ENCODE data around the gene CRTC3. TPM values are rescaled to one million over a fixed set of nuclear protein-coding genes. Genes with fewer than 3 reads are reported as not detected.

Gene CRTC3
- total and polyA plus RNA-seq, 2 of the 4 experiments (the other 2 are of a cell fraction), result 4.7 to 14.8 TPM

GRCh38 chr15:90560229-90560776 lies 30.6 kb downstream of the CRTC3 start:
- H3K4me2 ChIP-seq (ENCODE audit: low read depth, low read length), result peak overlapping the region; percentile 6
- peak overlapping the region; percentile 98; the same call in 1 of the 2 replicates for H3K27ac ChIP-seq (ENCODE audit: insufficient read depth, low read length)
- ATAC-seq (ENCODE audit: low read depth), result peak; percentile 81
- 16% methylated on average over 3 of the region's 7 CpGs; no CpG with 5 or more reads in 1 of the 2 experiments for WGBS, 2 experiments (ENCODE audit: extremely low coverage in 2 of 2, insufficient read length in 1 of 2)
- TF ChIP-seq RFX5 (IDR thresholded peaks at IDR 0.05; ENCODE audit: low read depth, low read length) (no peak), NFE2L2 (IDR thresholded peaks at IDR 0.05; ENCODE audit: low read depth, low read length) (no peak), FOS (IDR thresholded peaks at IDR 0.05; ENCODE audit: low read depth, low read length) (no peak), CEBPB (IDR thresholded peaks at IDR 0.05; ENCODE audit: low read depth, low read length) (peak; percentile 53), ELK1 (IDR thresholded peaks at IDR 0.05; ENCODE audit: borderline replicate concordance, low read depth, low read length) (no peak), MAZ (IDR thresholded peaks at IDR 0.05; ENCODE audit: borderline replicate concordance, low read depth, low read length) (no peak), RCOR1 (IDR thresholded peaks at IDR 0.05; ENCODE audit: insufficient replicate concordance, low read length) (no peak), POLR2A (IDR thresholded peaks at IDR 0.05; ENCODE audit: low read depth, low read length) (no peak)
- peak overlapping the region; percentile 36 for H4K91ac ChIP-seq (ENCODE audit: insufficient read depth, low read depth, low read length)
- no peak overlapping the region for H3K4me3 ChIP-seq (ENCODE audit: insufficient read depth, low read depth, low read length)
- in situ Hi-C loops (cut with MboI; ENCODE audit: low sequenced_read_pairs) (no loop called here), intact Hi-C loops (cut with micrococcal nuclease) (no loop called here), dilution Hi-C loops (cut with HindIII; ENCODE audit: low sequenced_read_pairs, unreplicated experiment) (no loop called here)
- ChIA-PET POLR2A (ENCODE audit: unreplicated experiment) (no interaction called here), CTCF (no interaction called here)
- H2BK20ac ChIP-seq (ENCODE audit: low read depth, low read length), result peak overlapping the region; percentile 8
- peak; percentile 96 for DNase-seq
- H3K9ac ChIP-seq (ENCODE audit: low read depth, low read length), result no peak overlapping the region
- H3K9me1 ChIP-seq (ENCODE audit: insufficient read depth, low read length), result peaks cover 25% of the 10 kb centered on the region
- peak overlapping the region; percentile 10; the same call in 1 of the 2 replicates for H4K5ac ChIP-seq (ENCODE audit: low read depth, low read length)
- H3K4ac ChIP-seq (ENCODE audit: low read depth, low read length), result peak overlapping the region; percentile 64
- H2AFZ ChIP-seq (replicated peaks; ENCODE audit: low read length, poor library complexity), result no peak overlapping the region
- H2AK5ac ChIP-seq (ENCODE audit: low read depth, low read length), result peak overlapping the region; percentile 15; the same call in 1 of the 2 replicates
- peak overlapping the region; percentile 93 for H2BK5ac ChIP-seq (ENCODE audit: low read depth, low read length, poor library complexity, severe bottlenecking)
- 0 out of 2 replicates have a peak, but pooled peaks cover 2% of the 10 kb centered on the region for H3K36me3 ChIP-seq (ENCODE audit: control insufficient read depth, insufficient read depth, low read length)
- no peak overlapping the region for H3K56ac ChIP-seq (ENCODE audit: extremely low read depth, insufficient read depth, low read length)
- peak overlapping the region; percentile 40 for H3K18ac ChIP-seq (ENCODE audit: low read depth, low read length)
- H3K27me3 ChIP-seq (ENCODE audit: control insufficient read depth, insufficient read depth, low read length), result no peaks in the 10 kb centered on the region
- no TSS peak for BruUV-seq (replicated peaks)
- peak overlapping the region; percentile 5 for H2AK9ac ChIP-seq (replicated peaks; ENCODE audit: low read depth, low read length, poor library complexity)
- H3K23ac ChIP-seq (ENCODE audit: low read depth, low read length), result 0 out of 2 replicates have a peak overlapping the region, but pooled peaks have one; percentile 39
- H4K20me1 ChIP-seq (ENCODE audit: insufficient read depth, low read length), result peaks cover 32% of the 10 kb centered on the region
- peaks cover 39% of the 10 kb centered on the region for H3K4me1 ChIP-seq (ENCODE audit: control insufficient read depth, insufficient read depth, low read length)
- peaks cover 41 to 82% of the 10 kb centered on the region in 2 experiments for H3K79me1 ChIP-seq (ENCODE audit: low read depth in 1 of 2, low read length in 2 of 2)
- peak overlapping the region; percentile 59; the same call in 1 of the 3 replicates for H2BK15ac ChIP-seq (ENCODE audit: low read depth, low read length)
- H3K14ac ChIP-seq (replicated peaks; ENCODE audit: low read depth, low read length), result peak overlapping the region; percentile 22; the same call in 1 of the 2 replicates
- peak overlapping the region in 1 of 2 experiments; percentile 23; a peak in 2 of 4 replicates for H4K8ac ChIP-seq (ENCODE audit: low read depth in 2 of 2, low read length in 2 of 2)
- peak overlapping the region; percentile 7 for H2BK120ac ChIP-seq (ENCODE audit: low read depth, low read length)
- H3K9me3 ChIP-seq (ENCODE audit: control insufficient read depth, insufficient read depth, low read length), result no peaks in the 10 kb centered on the region
